HG02973 (cell line): ENCODE measurements around the gene CNTNAP1.

Experiments
- ATAC-seq: cut with Tn5 transposase; IDR thresholded peaks from one replicate; pipeline ENCODE4 v1.9.1; 2021; ENCODE audit warnings: moderate library complexity; ENCODE audit not compliant: unreplicated experiment

Gene CNTNAP1

GRCh38 chr17:42670789-42671657 lies 11.3 kb upstream of the CNTNAP1 start:
- ATAC-seq = no peak

- no peak for ATAC-seq
These were observed 10.3 kb upstream of the CNTNAP1 start for GRCh38 chr17:42672038-42672437.

- ATAC-seq = no peak
These were observed 9.0 kb upstream of the CNTNAP1 start for GRCh38 chr17:42673266-42673884.

- no peak for ATAC-seq
These were observed 8.2 kb upstream of the CNTNAP1 start for GRCh38 chr17:42673885-42674754.

GRCh38 chr17:42674755-42675347 lies 7.5 kb upstream of the CNTNAP1 start:
- ATAC-seq = no peak

GRCh38 chr17:42675348-42675964 lies 6.9 kb upstream of the CNTNAP1 start:
- ATAC-seq = no peak

- no peak for ATAC-seq
These were observed 6.3 kb upstream of the CNTNAP1 start for GRCh38 chr17:42675965-42676423.

GRCh38 chr17:42676424-42677011 lies 5.8 kb upstream of the CNTNAP1 start, which contains the start of gene PLEKHH3:
TSS of gene PLEKHH3 (minus strand) at chr17:42676994. CDS start at chr17:42676563, 431 bp downstream.
- ATAC-seq = no peak

GRCh38 chr17:42677012-42677857 lies 5.1 kb upstream of the CNTNAP1 start:
- peak; percentile 59 for ATAC-seq

- no peak for ATAC-seq
These were observed 4.2 kb upstream of the CNTNAP1 start for GRCh38 chr17:42677921-42678781.

GRCh38 chr17:42678951-42679491 lies 3.3 kb upstream of the CNTNAP1 start:
- no peak for ATAC-seq

GRCh38 chr17:42679492-42680330 lies 2.6 kb upstream of the CNTNAP1 start:
- ATAC-seq = no peak

GRCh38 chr17:42680331-42680808 lies 2.0 kb upstream of the CNTNAP1 start:
- no peak for ATAC-seq

- no peak for ATAC-seq
These were observed 532 bp downstream of the CNTNAP1 start for GRCh38 chr17:42682722-42683403.

GRCh38 chr17:42683407-42684034 lies 1.2 kb downstream of the CNTNAP1 start:
- ATAC-seq = no peak
